SK-N-SH (cell line): ENCODE data around the gene SLC6A17.

Source experiments
- EP300 ChIP-seq, 2 experiments: IDR thresholded peaks; 2 replicates each; pipeline versions ENCODE4 v1.4.0 to v1.6.1; 2012; ENCODE audit warnings: borderline replicate concordance in 1 of 2, low read depth in 1 of 2, low read length in 1 of 2
- FOXM1 ChIP-seq: IDR thresholded peaks from 2 replicates; pipeline ENCODE4 v1.4.0; 2012; ENCODE audit warnings: low read depth, mild to moderate bottlenecking
- GABPA ChIP-seq: IDR thresholded peaks from 2 replicates; pipeline ENCODE4 v1.4.0; 2012; ENCODE audit warnings: low read depth, mild to moderate bottlenecking
- JUND ChIP-seq: IDR thresholded peaks from 2 replicates; pipeline ENCODE4 v1.4.0; 2012
- RAD21 ChIP-seq: IDR thresholded peaks from 2 replicates; pipeline ENCODE4 v1.6.1; 2012; ENCODE audit warnings: mild to moderate bottlenecking, low read length
- SIN3A ChIP-seq: IDR thresholded peaks from 2 replicates; pipeline ENCODE4 v1.6.1; 2012; ENCODE audit warnings: low read depth, mild to moderate bottlenecking, low read length, moderate library complexity, borderline replicate concordance
- SMC3 ChIP-seq: IDR thresholded peaks from 2 replicates; pipeline ENCODE4 v1.6.1; 2012; ENCODE audit warnings: low read depth, low read length, improper control_type of control experiment
- TAF1 ChIP-seq: IDR thresholded peaks from 2 replicates; pipeline ENCODE4 v1.6.1; 2012; ENCODE audit warnings: low read depth, mild to moderate bottlenecking, low read length, moderate library complexity, borderline replicate concordance
- YY1 ChIP-seq: IDR thresholded peaks from 2 replicates; pipeline ENCODE4 v1.4.0; 2012; ENCODE audit warnings: low read depth, mild to moderate bottlenecking
- TF ChIP-seq, protein P1 (sequence below): fragments of 200-600 bp; sonication (generic); IDR thresholded peaks from 2 replicates; pipeline ENCODE4 v1.6.1; 2017; ENCODE audit warnings: antibody characterized with exemption, mild to moderate bottlenecking, moderate library complexity

DNA sequence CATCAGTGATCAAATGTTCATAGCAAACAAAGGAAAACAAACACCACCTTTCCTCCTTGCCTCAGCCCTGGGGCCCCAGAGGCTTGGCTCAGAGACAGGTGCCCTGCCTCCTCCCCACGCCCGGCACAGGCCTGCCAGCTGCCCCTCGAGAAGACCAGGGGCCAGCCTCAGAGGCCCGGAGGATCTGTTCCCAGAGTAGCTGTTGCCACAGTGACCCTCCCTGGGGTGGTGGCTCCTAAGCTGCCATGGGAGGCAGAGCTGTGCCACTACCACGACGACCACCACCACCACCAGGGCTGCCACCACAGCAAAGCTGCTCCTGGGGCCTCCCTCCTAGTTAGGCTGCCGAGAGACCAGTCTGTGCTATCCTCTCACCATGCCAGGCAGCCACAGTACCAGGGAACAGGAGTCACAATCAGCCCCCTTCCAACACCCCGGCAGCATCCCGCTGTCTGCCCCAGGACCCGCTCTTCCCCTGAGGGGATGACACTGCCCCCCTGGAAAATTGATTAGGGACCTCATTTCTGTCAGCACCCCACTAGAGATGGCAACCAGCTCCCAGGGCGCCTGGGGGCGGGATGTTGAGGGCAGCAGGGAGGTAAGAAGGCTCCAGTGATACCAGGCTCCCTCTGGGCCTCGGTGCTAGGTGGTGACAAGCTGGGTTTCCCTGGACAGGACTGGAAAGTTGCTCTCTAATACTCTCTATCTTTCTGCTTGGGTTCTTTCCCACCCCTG lies 90.3 kb downstream of the SLC6A17 start:
- TF ChIP-seq, protein P1, sequence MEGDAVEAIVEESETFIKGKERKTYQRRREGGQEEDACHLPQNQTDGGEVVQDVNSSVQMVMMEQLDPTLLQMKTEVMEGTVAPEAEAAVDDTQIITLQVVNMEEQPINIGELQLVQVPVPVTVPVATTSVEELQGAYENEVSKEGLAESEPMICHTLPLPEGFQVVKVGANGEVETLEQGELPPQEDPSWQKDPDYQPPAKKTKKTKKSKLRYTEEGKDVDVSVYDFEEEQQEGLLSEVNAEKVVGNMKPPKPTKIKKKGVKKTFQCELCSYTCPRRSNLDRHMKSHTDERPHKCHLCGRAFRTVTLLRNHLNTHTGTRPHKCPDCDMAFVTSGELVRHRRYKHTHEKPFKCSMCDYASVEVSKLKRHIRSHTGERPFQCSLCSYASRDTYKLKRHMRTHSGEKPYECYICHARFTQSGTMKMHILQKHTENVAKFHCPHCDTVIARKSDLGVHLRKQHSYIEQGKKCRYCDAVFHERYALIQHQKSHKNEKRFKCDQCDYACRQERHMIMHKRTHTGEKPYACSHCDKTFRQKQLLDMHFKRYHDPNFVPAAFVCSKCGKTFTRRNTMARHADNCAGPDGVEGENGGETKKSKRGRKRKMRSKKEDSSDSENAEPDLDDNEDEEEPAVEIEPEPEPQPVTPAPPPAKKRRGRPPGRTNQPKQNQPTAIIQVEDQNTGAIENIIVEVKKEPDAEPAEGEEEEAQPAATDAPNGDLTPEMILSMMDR, result no peak
- TF ChIP-seq EP300 (IDR thresholded peaks at IDR 0.05; ENCODE audit: borderline replicate concordance in 1 of 2, low read depth in 1 of 2, low read length in 1 of 2), result no peak
- no peak for TF ChIP-seq YY1
- no peak for TF ChIP-seq RAD21
- no peak for TF ChIP-seq JUND
- no peak for TF ChIP-seq GABPA
- TF ChIP-seq SMC3, result no peak
- TF ChIP-seq FOXM1, result no peak
- TF ChIP-seq TAF1, result no peak
- no peak for TF ChIP-seq SIN3A
